HG02759 (cell line): ENCODE results near the gene RPL4.
"Not testable (repeated sequence)": the region's sequence is repeated elsewhere in the genome, so short reads cannot be mapped to it uniquely, and the experiment has no call there.

ENCODE experiments used
- ATAC-seq: cut with Tn5 transposase; IDR thresholded peaks from one replicate; pipeline ENCODE4 v1.9.1; 2021; ENCODE audit warnings: mild to moderate bottlenecking, moderate library complexity; ENCODE audit not compliant: unreplicated experiment

The RPL4 gene

DNA sequence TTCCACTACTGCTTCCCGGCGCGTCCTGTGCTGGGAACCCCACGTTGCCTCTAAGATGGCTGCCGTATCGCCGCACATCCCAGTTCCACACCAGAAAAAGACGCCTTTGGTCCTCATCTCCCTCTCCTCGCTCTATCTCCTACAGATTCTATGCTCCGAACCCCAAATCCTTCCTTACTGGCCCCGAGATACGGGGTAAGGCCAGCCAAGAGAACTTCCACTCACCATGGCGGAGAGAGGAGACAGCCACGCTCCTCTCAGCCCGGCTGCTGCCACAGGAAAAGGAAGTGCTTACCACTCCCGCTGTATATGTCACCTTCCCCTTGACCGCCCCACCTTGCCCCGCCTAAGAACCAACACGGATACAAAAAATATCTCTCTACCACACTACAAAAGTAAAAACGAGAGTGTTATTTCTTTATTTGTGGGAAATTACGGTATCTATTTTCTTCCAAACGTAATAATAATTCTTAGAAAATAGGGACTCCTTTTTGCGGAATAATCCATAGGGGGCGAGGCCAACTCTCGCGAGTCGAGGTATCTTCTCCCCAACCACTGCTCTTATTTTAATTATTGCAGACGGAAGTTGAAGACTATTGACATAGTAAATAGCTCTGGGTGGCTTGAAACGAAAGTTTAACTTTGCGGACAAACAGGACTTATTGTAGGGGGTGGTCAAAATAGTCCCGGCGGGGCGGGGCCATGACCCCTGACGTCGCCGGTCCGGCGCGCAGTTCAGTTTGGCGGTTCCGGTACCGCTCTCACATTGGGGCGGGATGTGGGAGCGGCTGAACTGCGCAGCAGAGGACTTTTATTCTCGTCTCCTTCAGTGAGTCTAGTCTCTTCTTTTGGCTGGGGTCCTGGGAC lies at the start of gene RPL4, which contains the start of gene ZWILCH:
TSS of gene RPL4 (minus strand) at position 293 of the 867 bp plus-strand sequence. CDS start at position 228, 65 bp downstream.
TSS of gene ZWILCH (plus strand) at position 764 of the 867 bp plus-strand sequence. CDS start at position 777, 13 bp downstream.
- ATAC-seq: peak; percentile 88

- no peak for ATAC-seq
These were observed 40.6 kb upstream of the RPL4 start for GRCh38 chr15:66545255-66545654.

- no peak for ATAC-seq
These were observed 38.2 kb upstream of the RPL4 start for GRCh38 chr15:66542896-66543295.

DNA sequence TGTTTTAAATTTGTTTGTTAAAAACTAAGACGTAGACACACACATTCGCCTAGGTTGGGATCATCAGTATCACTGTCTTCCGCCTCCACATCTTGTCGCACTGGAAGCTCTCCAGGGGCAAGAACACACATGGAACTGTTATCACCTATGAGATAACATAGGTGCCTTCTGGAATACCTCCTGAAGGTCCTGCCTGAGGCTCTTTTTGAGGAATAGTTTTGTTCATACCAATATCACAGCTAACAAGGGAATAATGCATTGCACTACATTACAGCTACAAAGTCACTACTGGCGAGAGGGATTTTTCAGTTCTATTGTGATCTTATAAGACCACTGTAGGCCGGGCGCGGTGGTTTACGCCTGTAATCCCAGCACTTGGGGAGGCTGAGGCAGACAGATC lies 30.4 kb upstream of the RPL4 start:
- ATAC-seq: no peak

DNA sequence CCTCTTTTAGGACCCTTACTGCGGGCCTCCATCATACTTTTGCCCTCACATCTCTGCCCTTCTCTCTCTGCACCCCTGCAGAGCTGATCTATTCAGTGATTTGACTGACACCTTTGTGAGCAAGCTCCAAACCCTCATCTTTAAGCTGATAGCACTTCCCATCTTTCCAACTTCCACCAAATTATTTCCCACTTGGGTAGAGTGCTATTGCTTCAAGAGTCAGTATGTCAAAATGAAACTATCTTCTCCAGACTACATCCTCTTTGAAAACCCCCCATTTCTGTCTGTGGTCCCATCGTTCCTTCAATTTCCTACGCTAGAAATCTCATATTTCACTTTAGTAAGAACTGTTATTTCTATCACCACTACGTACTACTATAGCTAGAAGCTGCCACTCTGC lies 20.2 kb upstream of the RPL4 start:
- ATAC-seq: no peak

DNA sequence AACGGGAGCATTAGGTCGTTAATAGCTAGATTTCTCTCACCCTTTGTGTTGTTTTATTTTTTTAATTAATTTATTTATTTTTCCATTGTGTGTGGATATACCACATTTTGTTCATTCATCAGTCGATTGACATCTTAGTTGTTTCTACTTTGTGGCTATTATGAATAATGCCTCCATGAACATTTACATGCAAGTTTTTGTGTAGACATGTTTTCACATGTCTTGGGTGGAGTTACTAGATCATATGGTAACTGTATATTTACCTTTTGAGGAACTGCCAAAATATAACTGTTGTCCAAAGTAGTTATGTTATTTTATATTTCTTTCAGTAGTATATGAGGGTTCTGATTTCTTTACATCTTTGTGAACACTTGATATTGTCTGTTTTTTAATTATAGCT lies 19.3 kb upstream of the RPL4 start:
- ATAC-seq: no peak

- no peak for ATAC-seq
These were observed 11.3 kb upstream of the RPL4 start for GRCh38 chr15:66515901-66516322.

DNA sequence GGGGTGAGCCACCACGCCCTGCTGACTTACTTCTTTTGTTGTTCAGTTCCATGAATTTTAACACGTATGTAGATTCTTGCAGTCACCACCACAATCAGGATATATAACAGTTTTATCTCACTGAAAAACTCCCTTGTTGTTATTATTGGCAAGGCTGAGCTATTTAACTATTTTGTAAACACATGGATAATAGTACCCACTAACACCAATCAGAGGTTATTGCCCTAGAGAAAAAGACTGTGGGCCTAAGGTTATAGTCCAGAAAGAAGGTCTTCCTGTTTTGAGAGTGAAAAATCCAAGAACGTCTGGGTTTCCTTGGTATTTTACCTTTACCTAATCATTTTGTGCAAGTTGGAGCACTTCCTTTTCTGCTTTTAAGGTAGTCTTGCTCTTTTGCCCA lies 9.9 kb upstream of the RPL4 start:
- no peak for ATAC-seq

DNA sequence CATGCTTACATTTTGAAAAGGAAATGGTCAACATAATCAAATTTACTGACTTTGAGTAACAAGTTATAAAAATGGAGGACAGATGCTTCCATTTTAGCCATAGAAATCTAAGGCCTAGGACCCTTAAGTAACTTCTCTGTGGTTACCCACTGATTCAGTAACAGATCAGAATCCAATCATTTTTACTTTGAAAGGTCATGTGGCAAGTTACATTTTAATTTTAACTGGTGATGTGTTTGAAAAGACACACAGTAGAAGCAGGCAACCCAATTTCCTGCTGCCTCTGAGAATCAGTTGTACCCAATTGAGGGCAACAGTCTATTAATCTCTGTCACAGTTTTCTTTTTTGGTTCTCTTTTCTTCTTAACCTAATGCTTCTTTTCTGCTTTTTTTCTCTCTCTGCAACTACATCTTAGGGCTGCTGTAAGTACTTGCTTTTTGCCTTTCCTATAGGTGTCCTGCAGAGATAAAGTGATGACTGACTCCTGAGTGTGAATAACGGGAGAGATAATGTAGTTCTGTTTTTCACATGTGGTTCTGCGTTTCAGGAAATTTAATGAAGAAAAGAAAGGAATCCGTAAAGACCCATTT lies 3.7 kb upstream of the RPL4 start:
- ATAC-seq: no peak

- ATAC-seq: no peak
These were observed 1.2 kb upstream of the RPL4 start for GRCh38 chr15:66505818-66506217.

- ATAC-seq: no peak
These were observed 766 bp upstream of the RPL4 start for GRCh38 chr15:66505430-66505811.

- ATAC-seq: no peak
These were observed 684 bp downstream of the RPL4 start for GRCh38 chr15:66503780-66504562.

GRCh38 chr15:66503041-66503648 lies 1.5 kb downstream of the RPL4 start:
- not testable (repeated sequence) for ATAC-seq

- no peak for ATAC-seq
These were observed 2.2 kb downstream of the RPL4 start for GRCh38 chr15:66502491-66502890.

- not testable (repeated sequence) for ATAC-seq
These were observed 4.3 kb downstream of the RPL4 start for GRCh38 chr15:66500346-66500745.

DNA sequence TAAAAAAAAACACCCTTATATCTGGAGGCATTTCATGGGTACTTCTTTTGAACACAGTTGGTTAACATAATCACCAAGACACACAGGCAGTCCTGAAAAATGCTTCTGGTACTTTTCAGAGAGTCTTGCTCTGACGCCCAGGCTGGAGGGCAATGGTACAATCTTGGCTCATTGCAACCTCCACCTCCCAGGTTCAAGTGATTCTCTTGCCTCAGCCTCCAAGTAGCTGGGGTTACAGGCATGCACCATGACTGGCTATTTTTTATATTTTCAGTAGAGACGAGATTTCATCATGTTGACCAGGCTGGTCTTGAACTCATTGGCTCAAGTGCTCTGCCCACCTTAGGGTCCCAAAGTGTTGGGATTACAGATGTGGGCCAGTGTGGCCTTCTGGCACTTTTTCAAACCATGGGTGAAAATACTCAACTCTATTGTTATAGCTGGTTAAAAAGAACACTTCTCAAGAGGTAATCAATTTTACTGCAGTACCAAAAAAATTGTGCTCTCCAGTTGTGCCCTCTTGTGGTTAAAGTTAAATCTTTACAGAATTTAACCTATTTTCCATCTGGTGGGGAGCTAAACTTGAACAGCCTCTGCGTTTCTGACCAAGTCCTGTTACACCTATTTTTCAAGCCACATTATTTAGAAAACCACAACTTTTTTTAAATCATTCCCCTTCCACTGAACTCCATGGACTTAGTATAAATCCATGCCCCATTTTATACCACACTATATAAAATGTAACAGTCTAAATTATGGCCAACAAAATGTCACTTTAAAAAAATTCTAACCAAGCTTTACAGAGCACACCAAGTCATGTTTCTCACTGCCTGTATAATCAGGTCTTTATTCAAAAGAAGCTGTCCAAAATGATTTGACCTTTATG lies 5.9 kb downstream of the RPL4 start:
- no peak for ATAC-seq

GRCh38 chr15:66497502-66498455 lies 6.9 kb downstream of the RPL4 start, which contains the start of gene SNAPC5:
Gene SNAPC5, minus strand, starts transcription at chr15:66497762. Its CDS starts 31 bp downstream, at chr15:66497731.
- peak; percentile 86 for ATAC-seq

DNA sequence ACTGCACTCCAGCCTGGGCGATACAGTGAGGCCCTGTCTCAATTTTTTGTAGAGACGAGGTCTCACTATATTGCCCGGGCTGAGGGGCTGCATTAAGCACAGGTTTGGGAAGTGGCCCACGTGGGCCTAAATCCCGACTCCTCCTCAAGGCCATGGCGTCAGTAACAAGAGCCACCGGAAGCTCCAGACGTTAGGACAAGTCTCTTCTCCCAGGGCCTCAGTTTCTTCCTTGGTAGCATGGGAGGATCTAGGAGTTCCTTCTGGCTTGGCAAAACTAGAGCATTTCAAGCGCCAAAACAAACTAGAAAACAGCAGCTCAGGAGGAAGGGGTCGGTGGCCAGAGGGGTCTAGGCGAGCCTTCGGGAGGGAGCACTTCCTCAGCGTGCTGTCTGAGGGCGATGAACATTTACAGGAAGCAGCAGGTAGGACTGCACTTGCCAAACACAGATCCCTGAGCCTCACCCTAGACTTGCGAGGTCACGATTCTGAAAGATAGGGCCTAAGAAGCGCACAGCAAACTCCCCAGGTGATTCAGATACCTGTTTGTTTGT lies 7.6 kb downstream of the RPL4 start:
- ATAC-seq: peak; percentile 27
